Measurements from ENCODE around the gene SOS2. TPM values are rescaled to one million over a fixed set of nuclear protein-coding genes. Genes with fewer than 3 reads are reported as not detected.

Gene SOS2
- polyA plus RNA-seq, 4 donors, result 9.5 to 25.7 (median 21.7) TPM

- H3K27ac ChIP-seq (ENCODE audit: low read depth in 1 of 3, low read length in 2 of 3), result no peak overlapping the region
- no peak for DNase-seq
- peaks cover 0 to 2% (median 0%) of the 10 kb centered on the region in 3 donors for H3K36me3 ChIP-seq (ENCODE audit: control insufficient read depth in 3 of 3, insufficient read depth in 2 of 3, low read depth in 1 of 3, low read length in 3 of 3)
- 66 to 82% (median 74%) methylated on average over 6 of the region's 6 CpGs for WGBS, 3 donors
- peaks cover 0 to 3% (median 0%) of the 10 kb centered on the region in 3 donors for H3K4me1 ChIP-seq (ENCODE audit: control insufficient read depth in 3 of 3, insufficient read depth in 2 of 3, low read depth in 1 of 3, low read length in 2 of 3)
- no peaks in the 10 kb centered on the region for H3K9me3 ChIP-seq (ENCODE audit: control insufficient read depth in 2 of 2, insufficient read depth in 1 of 2, low read depth in 1 of 2, low read length in 1 of 2)
- no peaks in the 10 kb centered on the region for H3K27me3 ChIP-seq (ENCODE audit: control insufficient read depth in 3 of 3, insufficient read depth in 3 of 3, low read length in 3 of 3)
- no peak overlapping the region for H3K4me3 ChIP-seq (ENCODE audit: low read depth in 1 of 3, low read length in 3 of 3)
- FAIRE-seq, result no peak
Measured at GRCh38 chr14:50092006-50092555, 139.3 kb downstream of the SOS2 start.

- H3K4me3 ChIP-seq (ENCODE audit: low read depth in 1 of 3, low read length in 3 of 3), result no peak overlapping the region
- WGBS, 3 donors, result 85 to 86% (median 86%) methylated on average over 7 of the region's 7 CpGs
- peaks cover 0 to 2% (median 0%) of the 10 kb centered on the region in 3 donors for H3K36me3 ChIP-seq (ENCODE audit: control insufficient read depth in 3 of 3, insufficient read depth in 2 of 3, low read depth in 1 of 3, low read length in 3 of 3)
- DNase-seq, result no peak
- no peak for FAIRE-seq
- no peaks in the 10 kb centered on the region for H3K9me3 ChIP-seq (ENCODE audit: control insufficient read depth in 2 of 2, insufficient read depth in 1 of 2, low read depth in 1 of 2, low read length in 1 of 2)
- H3K4me1 ChIP-seq (ENCODE audit: control insufficient read depth in 3 of 3, insufficient read depth in 2 of 3, low read depth in 1 of 3, low read length in 2 of 3), result peaks cover 0 to 3% (median 0%) of the 10 kb centered on the region in 3 donors
- H3K27me3 ChIP-seq (ENCODE audit: control insufficient read depth in 3 of 3, insufficient read depth in 3 of 3, low read length in 3 of 3), result no peaks in the 10 kb centered on the region
- no peak overlapping the region for H3K27ac ChIP-seq (ENCODE audit: low read depth in 1 of 3, low read length in 2 of 3)
Measured at GRCh38 chr14:50091240-50091913, 140.0 kb downstream of the SOS2 start.

- no peak overlapping the region for H3K4me3 ChIP-seq (ENCODE audit: low read depth in 1 of 3, low read length in 3 of 3)
- FAIRE-seq (no peak), DNase-seq (no peak)
- 82 to 89% (median 84%) methylated on average over 5 of the region's 5 CpGs for WGBS, 3 donors
- H3K9me3 ChIP-seq (ENCODE audit: control insufficient read depth in 2 of 2, insufficient read depth in 1 of 2, low read depth in 1 of 2, low read length in 1 of 2), result no peaks in the 10 kb centered on the region
- H3K4me1 ChIP-seq (ENCODE audit: control insufficient read depth in 3 of 3, insufficient read depth in 2 of 3, low read depth in 1 of 3, low read length in 2 of 3), result peaks cover 0 to 3% (median 0%) of the 10 kb centered on the region in 3 donors
- no peak overlapping the region for H3K27ac ChIP-seq (ENCODE audit: low read depth in 1 of 3, low read length in 2 of 3)
- no peaks in the 10 kb centered on the region for H3K27me3 ChIP-seq (ENCODE audit: control insufficient read depth in 3 of 3, insufficient read depth in 3 of 3, low read length in 3 of 3)
- H3K36me3 ChIP-seq (ENCODE audit: control insufficient read depth in 3 of 3, insufficient read depth in 2 of 3, low read depth in 1 of 3, low read length in 3 of 3), result peaks cover 0 to 2% (median 0%) of the 10 kb centered on the region in 3 donors
Measured at GRCh38 chr14:50089208-50089607, 142.2 kb downstream of the SOS2 start.

- no peak overlapping the region for H3K4me3 ChIP-seq (ENCODE audit: low read depth in 1 of 3, low read length in 3 of 3)
- DNase-seq (no peak), FAIRE-seq (no peak)
- H3K4me1 ChIP-seq (ENCODE audit: control insufficient read depth in 3 of 3, insufficient read depth in 2 of 3, low read depth in 1 of 3, low read length in 2 of 3), result peaks cover 0 to 3% (median 0%) of the 10 kb centered on the region in 3 donors
- 50 to 89% (median 86%) methylated on average over 2 of the region's 2 CpGs for WGBS, 3 donors
- peaks cover 0 to 2% (median 0%) of the 10 kb centered on the region in 3 donors for H3K36me3 ChIP-seq (ENCODE audit: control insufficient read depth in 3 of 3, insufficient read depth in 2 of 3, low read depth in 1 of 3, low read length in 3 of 3)
- no peaks in the 10 kb centered on the region for H3K27me3 ChIP-seq (ENCODE audit: control insufficient read depth in 3 of 3, insufficient read depth in 3 of 3, low read length in 3 of 3)
- H3K27ac ChIP-seq (ENCODE audit: low read depth in 1 of 3, low read length in 2 of 3), result no peak overlapping the region
- no peaks in the 10 kb centered on the region for H3K9me3 ChIP-seq (ENCODE audit: control insufficient read depth in 2 of 2, insufficient read depth in 1 of 2, low read depth in 1 of 2, low read length in 1 of 2)
Measured at GRCh38 chr14:50088731-50089130, 142.6 kb downstream of the SOS2 start.

- Histone ChIP-seq H3K27me3 (ENCODE audit: control insufficient read depth in 3 of 3, insufficient read depth in 3 of 3, low read length in 3 of 3) (no peaks in the 10 kb centered on the region), H3K4me3 (ENCODE audit: low read depth in 1 of 3, low read length in 3 of 3) (no peak overlapping the region), H3K9me3 (ENCODE audit: control insufficient read depth in 2 of 2, insufficient read depth in 1 of 2, low read depth in 1 of 2, low read length in 1 of 2) (no peaks in the 10 kb centered on the region), H3K4me1 (ENCODE audit: control insufficient read depth in 3 of 3, insufficient read depth in 2 of 3, low read depth in 1 of 3, low read length in 2 of 3) (peaks cover 0 to 3% (median 0%) of the 10 kb centered on the region in 3 donors), H3K36me3 (ENCODE audit: control insufficient read depth in 3 of 3, insufficient read depth in 2 of 3, low read depth in 1 of 3, low read length in 3 of 3) (peaks cover 0 to 2% (median 0%) of the 10 kb centered on the region in 3 donors), H3K27ac (ENCODE audit: low read depth in 1 of 3, low read length in 2 of 3) (no peak overlapping the region)
- FAIRE-seq (no peak), DNase-seq (no peak)
- 62 to 79% (median 71%) methylated on average over 2 of the region's 2 CpGs for WGBS, 3 donors
Measured at GRCh38 chr14:50088117-50088515, 143.3 kb downstream of the SOS2 start.

- 50 to 79% (median 63%) methylated on average over 1 of the region's 1 CpG for WGBS, 3 donors
- Histone ChIP-seq H3K4me3 (ENCODE audit: low read depth in 1 of 3, low read length in 3 of 3) (no peak overlapping the region), H3K27me3 (ENCODE audit: control insufficient read depth in 3 of 3, insufficient read depth in 3 of 3, low read length in 3 of 3) (no peaks in the 10 kb centered on the region), H3K27ac (ENCODE audit: low read depth in 1 of 3, low read length in 2 of 3) (peak overlapping the region in 1 of 3 donors; percentile 53), H3K4me1 (ENCODE audit: control insufficient read depth in 3 of 3, insufficient read depth in 2 of 3, low read depth in 1 of 3, low read length in 2 of 3) (peaks cover 0 to 3% (median 0%) of the 10 kb centered on the region in 3 donors), H3K9me3 (ENCODE audit: control insufficient read depth in 2 of 2, insufficient read depth in 1 of 2, low read depth in 1 of 2, low read length in 1 of 2) (no peaks in the 10 kb centered on the region), H3K36me3 (ENCODE audit: control insufficient read depth in 3 of 3, insufficient read depth in 2 of 3, low read depth in 1 of 3, low read length in 3 of 3) (peaks cover 0 to 2% (median 0%) of the 10 kb centered on the region in 3 donors)
- no peak for FAIRE-seq
- peak in 1 of 2 donors; percentile 27 for DNase-seq
Measured at GRCh38 chr14:50087341-50088116, 143.8 kb downstream of the SOS2 start.

GRCh38 chr14:50086321-50086711 lies 145.1 kb downstream of the SOS2 start:
- no peak for FAIRE-seq
- H3K27ac ChIP-seq (ENCODE audit: low read depth in 1 of 3, low read length in 2 of 3), result no peak overlapping the region
- DNase-seq, result no peak

GRCh38 chr14:50085570-50086320 lies 145.6 kb downstream of the SOS2 start:
- WGBS, 3 donors, result 71 to 82% (median 73%) methylated on average over 10 of the region's 10 CpGs
- FAIRE-seq, result no peak
- peak overlapping the region in 2 of 3 donors; percentile 57 to 70 for H3K27ac ChIP-seq (ENCODE audit: low read depth in 1 of 3, low read length in 2 of 3)

More at GRCh38 chr14:50086321-50086711, 145.1 kb downstream of the SOS2 start:
- Histone ChIP-seq H3K9me3 (ENCODE audit: control insufficient read depth in 2 of 2, insufficient read depth in 1 of 2, low read depth in 1 of 2, low read length in 1 of 2) (no peaks in the 10 kb centered on the region), H3K36me3 (ENCODE audit: control insufficient read depth in 3 of 3, insufficient read depth in 2 of 3, low read depth in 1 of 3, low read length in 3 of 3) (peaks cover 0 to 2% (median 0%) of the 10 kb centered on the region in 3 donors), H3K4me1 (ENCODE audit: control insufficient read depth in 3 of 3, insufficient read depth in 2 of 3, low read depth in 1 of 3, low read length in 2 of 3) (peaks cover 0 to 3% (median 0%) of the 10 kb centered on the region in 3 donors), H3K4me3 (ENCODE audit: low read depth in 1 of 3, low read length in 3 of 3) (no peak overlapping the region), H3K27me3 (ENCODE audit: control insufficient read depth in 3 of 3, insufficient read depth in 3 of 3, low read length in 3 of 3) (no peaks in the 10 kb centered on the region)
- WGBS, 3 donors, result 84 to 94% (median 86%) methylated on average over 2 of the region's 2 CpGs

More at GRCh38 chr14:50085570-50086320, 145.6 kb downstream of the SOS2 start:
- Histone ChIP-seq H3K27me3 (ENCODE audit: control insufficient read depth in 3 of 3, insufficient read depth in 3 of 3, low read length in 3 of 3) (no peaks in the 10 kb centered on the region), H3K9me3 (ENCODE audit: control insufficient read depth in 2 of 2, insufficient read depth in 1 of 2, low read depth in 1 of 2, low read length in 1 of 2) (no peaks in the 10 kb centered on the region), H3K4me3 (ENCODE audit: low read depth in 1 of 3, low read length in 3 of 3) (no peak overlapping the region), H3K4me1 (ENCODE audit: control insufficient read depth in 3 of 3, insufficient read depth in 2 of 3, low read depth in 1 of 3, low read length in 2 of 3) (peaks cover 0 to 3% (median 0%) of the 10 kb centered on the region in 3 donors), H3K36me3 (ENCODE audit: control insufficient read depth in 3 of 3, insufficient read depth in 2 of 3, low read depth in 1 of 3, low read length in 3 of 3) (peaks cover 0 to 2% (median 0%) of the 10 kb centered on the region in 3 donors)
- DNase-seq, result no peak
